GM19372 (cell line): ENCODE results near the gene TULP4.
"Not testable (repeated sequence)": the region's sequence is repeated elsewhere in the genome, so short reads cannot be mapped to it uniquely, and the experiment has no call there.

ENCODE experiments used
- ATAC-seq: cut with Tn5 transposase; IDR thresholded peaks from one replicate; pipeline ENCODE4 v1.9.1; 2021; ENCODE audit warnings: mild to moderate bottlenecking, low read depth, moderate library complexity; ENCODE audit not compliant: unreplicated experiment

Gene TULP4

DNA sequence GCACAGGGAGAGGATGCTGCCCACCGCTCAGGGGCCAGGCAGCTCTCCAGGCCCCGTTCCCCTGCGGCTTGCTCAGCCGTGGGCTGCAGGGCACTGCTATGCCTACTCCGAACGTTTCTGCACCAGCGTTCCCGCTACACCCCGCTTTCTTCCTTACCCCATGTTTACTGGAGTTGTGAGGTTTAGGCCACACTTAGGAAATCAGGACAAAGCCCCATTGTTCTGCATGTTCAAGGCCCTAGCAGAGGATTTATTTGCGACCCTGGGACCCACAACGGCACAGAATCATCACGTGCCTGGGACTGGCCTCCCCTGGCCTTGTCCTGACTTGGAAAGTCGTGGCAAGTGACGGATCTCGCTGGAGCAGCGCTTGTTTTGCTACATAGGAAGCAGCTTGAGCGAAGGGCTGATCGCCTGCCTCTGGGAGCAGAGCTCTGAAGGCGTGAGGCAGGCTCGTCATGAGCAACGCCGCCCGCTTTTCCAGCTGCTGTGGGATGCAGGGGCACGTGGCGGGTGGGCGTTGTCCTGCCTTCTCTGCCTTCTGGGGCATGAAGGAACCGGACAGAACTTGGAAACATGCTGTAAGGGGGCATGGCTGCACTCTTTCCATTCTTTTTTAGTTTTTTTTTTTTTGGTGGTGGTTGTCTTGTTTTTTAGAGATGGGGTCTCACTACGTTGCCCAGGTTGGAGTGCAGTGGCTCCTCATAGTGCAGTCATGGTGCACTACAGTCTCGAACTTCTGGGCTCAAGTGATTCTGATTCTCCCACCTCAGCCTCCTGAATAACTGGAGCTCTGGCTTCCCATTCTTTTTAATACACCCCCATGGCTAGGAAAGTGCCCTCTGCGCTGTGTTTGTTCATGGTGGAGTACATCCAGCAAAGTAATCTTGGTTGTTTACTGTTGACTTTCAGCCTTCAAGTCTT is 233.0 kb downstream of the TULP4 start:
- ATAC-seq: no peak

DNA sequence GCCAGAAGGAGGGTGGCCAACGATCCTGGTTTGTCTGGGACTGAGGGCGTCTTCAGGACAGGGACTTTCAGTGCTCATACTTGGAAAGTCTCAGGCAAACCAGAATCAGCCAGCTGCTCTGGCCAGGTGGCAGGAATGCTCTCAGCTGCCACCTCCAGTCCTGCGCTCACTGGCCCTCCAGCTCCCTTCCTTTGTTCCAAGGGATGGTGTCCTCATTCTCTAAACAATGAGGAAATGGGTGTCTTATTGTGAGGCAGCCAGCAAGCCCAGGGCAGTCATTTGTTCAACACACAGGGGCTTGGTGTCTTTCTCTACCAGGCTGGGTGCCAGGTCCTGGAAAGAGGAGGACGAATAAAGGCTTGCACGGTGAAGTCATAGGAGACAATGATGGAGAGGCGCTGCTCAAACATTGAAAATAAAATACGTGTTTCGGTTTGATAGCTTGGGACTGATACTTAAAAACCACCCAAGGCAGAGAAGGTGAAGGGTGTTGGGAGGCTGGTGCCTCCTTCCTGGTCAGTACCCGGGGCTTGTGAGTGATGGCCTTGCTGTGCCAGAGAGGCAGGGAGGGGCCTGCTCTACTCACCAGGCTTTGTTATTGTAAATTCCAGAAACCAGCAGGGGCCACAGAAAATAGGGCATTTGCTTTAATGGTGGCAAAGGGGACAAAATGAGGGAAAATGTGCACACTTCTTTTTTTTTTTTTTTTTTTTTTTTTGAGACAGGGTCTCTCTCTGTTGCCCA is 236.3 kb downstream of the TULP4 start:
- no peak for ATAC-seq

- ATAC-seq: no peak
These were observed 240.0 kb downstream of the TULP4 start for GRCh38 chr6:158552055-158552795.

DNA sequence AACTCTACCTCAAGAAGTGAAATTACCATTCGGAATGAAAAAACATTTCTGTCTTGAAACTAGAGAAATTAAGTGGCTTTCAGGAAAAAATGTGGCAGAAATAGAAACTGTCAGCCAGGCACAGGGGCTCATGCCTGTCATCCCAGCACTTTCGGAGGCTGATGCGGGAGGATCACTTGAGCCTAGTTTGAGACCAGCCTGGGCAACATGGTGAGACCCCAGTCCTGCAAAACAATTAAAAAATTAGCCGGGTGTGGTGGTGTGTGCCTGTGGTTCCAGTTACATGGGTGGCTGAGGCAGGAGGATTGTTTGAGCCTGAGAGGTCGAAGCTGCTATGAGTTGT is 240.5 kb downstream of the TULP4 start:
- no peak for ATAC-seq

DNA sequence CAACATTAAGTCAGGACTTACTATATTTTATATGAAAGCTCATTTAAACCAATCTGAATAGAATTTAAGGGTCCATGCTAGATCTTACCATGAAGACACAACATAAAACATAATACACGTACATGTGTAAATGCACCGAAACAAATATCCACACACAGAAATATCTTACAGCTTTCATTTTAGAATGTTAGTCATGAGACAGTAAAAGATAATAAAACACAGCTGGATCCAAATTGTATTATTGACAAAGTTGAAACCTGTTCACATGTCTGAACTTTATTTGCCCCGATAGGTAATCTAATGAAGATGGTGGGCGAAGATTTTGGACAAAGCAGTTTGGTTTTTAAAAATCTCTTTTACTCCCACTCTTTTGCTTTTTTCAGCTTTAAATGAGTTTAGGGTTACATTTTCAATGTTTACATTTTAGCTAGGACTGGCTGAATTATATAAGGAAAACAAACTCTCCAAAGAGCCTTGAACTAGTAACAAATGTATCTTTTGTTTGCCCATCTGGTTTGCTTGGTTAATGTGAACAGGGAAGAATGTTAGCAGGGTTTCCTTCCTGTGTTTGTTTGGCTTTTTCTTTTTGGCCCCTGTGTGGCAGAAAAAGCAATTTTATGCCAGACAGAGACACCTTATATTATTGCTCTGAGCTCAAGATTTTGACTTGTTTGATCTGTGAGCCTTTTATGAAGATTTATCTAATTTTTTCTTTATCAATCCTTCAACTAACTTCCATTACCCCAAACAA is 242.5 kb downstream of the TULP4 start:
- no peak for ATAC-seq

GRCh38 chr6:158556113-158556512 is 243.8 kb downstream of the TULP4 start:
- no peak for ATAC-seq

DNA sequence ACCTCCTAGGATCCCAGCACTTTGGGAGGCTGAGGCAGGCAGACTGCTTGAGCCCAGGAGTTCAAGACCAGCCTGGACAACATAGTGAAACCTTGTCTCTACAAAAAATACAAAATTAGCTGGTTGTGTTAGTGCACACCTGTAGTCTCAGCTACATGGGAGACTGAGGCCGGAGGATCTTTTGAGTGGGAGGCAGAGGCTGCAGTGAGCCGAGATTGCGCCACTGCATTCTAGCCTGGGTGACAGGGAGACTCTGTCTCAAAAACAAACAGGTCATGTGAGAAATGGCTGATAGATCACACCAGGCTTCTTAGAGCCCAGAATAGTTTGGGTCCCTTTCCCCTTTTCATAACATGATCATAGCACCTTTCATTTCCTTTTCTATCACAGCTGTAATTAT is 244.8 kb downstream of the TULP4 start:
- not testable (repeated sequence) for ATAC-seq

- no peak for ATAC-seq
These were observed 245.7 kb downstream of the TULP4 start for GRCh38 chr6:158557927-158558326.

- ATAC-seq: no peak
These were observed 246.4 kb downstream of the TULP4 start for GRCh38 chr6:158558415-158559306.

GRCh38 chr6:158559338-158559894 is 247.2 kb downstream of the TULP4 start:
- ATAC-seq: no peak

DNA sequence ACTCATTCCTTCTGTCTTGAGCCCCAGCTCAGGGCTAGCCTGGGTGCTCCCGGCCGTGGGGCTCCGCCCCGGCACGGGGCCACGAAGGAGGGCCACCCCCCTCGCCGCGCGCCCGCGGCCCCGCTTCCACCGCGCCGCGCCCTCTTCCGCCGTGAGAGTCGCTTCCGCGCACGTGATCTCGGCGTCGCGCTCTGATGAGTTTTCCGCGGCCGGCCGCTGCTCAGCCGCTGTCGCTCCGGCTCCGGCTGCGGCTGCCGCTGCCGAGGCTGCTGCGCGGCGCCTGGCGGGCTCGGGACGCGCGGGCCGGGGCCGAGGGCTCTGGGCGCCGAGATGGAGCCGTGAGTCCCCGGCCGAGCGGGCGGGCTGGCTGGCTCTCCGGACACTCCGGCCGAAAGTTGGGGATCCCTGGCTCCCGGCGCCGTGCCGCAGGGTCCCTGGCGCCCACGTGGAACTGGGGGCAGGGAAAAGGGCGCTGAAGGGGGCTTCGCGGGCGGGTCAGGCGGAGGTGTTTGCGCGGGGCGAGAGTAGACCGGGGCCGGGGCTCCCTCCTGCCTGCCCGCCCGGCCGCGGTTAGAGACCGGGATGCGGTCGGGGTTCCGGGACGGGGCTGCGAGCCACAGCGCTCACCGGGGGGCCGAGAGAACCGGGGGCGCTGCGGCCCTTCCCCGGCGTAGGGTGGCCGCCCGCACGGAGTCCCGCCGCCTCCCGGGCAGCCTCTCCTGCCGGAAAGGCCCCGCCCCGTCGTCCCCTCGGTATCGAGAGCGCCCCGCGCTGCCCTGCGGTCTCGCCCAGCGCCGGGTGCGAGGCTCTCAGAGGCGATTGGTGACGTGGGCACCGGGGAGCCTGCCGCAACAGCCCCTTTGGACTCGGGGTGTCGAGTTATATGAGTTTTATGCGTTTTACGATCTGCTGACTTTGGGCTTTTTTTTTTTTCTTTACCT is 247.9 kb downstream of the TULP4 start, which contains the start of gene TMEM181:
TSS of gene TMEM181 (plus strand) at position 197 of the 941 bp plus-strand sequence. CDS start at position 331, 134 bp downstream.
- ATAC-seq: peak; percentile 74

DNA sequence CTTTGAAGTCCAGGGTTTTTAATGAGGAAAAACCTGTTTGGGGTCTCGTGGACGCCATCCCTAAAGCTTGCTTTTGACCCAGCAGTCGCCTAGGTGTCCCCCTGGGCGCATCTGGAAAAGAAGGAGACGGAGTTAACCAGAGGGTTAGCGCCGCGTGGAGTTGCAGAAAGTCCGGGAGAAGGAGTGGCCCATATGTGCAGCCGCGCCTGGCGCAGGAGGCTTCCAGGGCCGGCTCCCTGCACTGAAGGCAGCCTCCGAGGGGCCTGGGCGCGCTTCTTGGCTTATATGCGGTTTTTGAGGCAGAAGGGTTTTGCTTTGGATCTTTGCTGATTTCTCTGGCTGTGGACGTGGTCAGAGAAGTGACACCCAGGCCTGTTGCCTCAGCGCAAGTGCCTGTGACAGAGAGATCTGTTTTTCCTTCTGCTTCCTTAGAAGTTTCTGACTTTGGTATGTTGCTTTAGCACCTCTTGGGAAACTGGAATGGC is 248.6 kb downstream of the TULP4 start:
- ATAC-seq: no peak
